HT1080 (cell line): ENCODE measurements around the gene RNU6-1. TPM values are rescaled to one million over a fixed set of nuclear protein-coding genes. Genes with fewer than 3 reads are reported as not detected.
A peak's percentile ranks its signal among the peaks of the same experiment; 100 is the strongest.

ENCODE experiments used
- DNase-seq: peaks from one replicate; pipeline ENCODE4 v3.0.0-alpha.2; 2015; ENCODE audit warnings: low read depth
- total RNA-seq: library from RNA; depleted of rRNA; stranded (reverse); fragments of >200 nt; shearing (Covaris generic); gene quantifications from 2 replicates; pipeline ENCODE4 v1.2.3, GENCODE V29; 2014

The RNU6-1 gene
- total RNA-seq, 1 experiment from 2014 or later, result not detected

DNA sequence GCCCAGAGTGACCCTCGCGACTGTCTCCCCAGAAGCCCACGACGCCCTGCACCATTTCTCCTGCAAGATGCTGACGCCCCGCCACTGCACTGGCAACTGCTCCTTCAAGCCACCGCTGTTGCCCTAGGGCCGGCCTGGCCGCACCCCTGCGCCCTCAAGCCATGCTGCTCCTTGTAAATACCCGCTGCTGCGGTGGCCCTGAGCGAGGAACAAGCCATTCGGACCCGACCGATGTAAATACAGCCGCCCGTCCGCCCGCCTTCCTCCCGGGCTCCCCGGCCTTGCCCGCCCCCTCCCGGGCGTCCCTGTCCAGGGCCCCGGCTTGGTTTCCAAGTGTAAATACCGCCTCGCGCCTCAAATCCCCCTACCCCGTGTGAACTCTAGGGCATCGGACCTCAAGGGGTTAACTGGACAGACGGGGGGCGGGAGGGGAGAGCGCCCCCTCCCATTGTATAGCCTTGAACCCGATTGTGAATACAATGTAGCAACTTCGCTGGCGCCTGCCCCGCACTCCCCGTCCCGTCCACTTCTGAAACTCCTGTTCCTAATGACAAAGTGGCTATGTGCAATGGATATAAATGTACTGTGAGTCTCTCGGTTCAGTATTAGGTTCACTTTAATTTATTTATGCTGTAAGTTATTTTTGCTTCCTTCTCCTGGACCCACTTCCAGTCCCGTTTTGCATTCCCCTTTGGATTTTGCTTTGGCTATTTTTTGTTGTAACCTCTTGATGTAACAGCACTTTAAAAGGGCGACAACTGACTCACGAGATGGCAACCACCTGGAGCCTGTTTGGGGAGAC, 5.9 kb downstream of the RNU6-1 start:
- no peak for DNase-seq

DNA sequence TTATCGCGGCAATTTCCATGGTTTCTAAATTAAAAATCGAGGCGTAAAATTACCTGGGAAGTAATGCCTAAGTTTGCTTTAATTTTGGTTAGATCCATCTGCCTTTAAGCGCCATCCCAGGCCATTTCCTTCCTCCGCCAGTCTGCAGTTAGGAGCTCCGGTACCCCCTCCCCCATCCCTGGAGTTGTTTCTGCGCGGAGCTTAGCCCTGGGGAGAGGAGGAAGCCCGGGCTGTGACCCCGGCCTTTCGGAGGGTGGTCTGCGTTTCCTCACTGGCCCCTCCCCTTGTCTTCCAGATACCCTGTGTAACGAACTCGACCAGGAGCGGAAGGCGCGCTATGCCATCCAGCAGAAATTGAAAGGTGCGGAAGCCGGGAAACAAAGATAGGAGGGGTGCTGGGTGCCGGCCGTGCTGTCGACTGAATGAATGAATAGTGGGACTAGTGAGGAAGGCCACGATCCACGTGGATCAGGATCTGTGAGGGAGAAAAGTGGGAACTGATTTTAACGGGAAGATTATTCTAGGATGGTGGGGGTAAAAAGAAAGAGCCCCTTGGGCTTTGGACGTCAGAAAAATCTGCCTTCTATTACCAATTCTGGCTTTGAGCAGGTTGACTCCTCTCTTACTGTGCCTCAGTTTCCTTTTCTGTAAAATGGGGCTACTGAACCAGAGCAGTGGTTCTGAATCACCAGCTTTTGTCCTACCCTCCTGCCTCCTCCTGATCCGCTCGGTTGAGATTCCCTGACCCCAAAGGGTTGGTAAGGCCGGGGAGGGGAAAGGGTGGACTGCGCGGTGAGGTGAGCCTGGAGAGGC, 6.7 kb downstream of the RNU6-1 start:
- DNase-seq, result no peak

- peak; percentile 32 for DNase-seq
These were observed 7.8 kb downstream of the RNU6-1 start for GRCh38 chr15:67832031-67832551.

- DNase-seq, result no peak
These were observed 8.5 kb downstream of the RNU6-1 start for GRCh38 chr15:67831363-67831762.

- DNase-seq, result no peak
These were observed 10.0 kb downstream of the RNU6-1 start for GRCh38 chr15:67829647-67830504.

DNA sequence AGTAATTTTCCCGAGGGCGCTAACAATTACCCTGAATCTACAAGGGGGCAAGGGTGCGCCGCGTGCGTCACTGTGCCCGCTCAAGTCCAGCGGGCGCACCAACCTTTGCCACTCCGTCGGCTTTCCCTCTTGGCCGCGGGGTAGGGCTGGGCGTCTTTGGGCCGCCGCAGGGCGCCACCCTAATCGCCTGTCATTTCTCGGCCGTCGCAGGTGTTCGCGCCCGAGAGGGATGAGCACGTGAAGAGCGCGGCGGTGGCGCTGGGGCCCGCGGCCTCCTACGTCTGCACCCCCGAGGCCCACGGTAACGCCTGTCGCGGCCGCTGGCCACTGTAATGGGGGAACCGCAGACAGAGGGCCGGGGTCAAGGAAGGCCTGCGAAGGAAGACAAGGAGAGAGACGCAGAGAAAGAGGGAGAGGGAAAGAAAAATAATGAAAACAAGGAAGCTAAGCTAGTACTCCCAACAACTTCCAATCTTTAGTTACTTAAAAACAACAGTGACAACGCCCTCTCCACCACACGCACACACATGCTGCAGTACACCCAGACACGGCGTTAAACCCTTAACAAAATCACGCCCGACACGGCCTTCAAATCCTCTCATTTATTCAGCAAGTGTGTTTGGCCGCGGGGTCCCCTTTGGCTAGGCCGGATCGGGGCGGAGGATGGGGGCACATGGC, 10.7 kb downstream of the RNU6-1 start:
- DNase-seq, result no peak

DNA sequence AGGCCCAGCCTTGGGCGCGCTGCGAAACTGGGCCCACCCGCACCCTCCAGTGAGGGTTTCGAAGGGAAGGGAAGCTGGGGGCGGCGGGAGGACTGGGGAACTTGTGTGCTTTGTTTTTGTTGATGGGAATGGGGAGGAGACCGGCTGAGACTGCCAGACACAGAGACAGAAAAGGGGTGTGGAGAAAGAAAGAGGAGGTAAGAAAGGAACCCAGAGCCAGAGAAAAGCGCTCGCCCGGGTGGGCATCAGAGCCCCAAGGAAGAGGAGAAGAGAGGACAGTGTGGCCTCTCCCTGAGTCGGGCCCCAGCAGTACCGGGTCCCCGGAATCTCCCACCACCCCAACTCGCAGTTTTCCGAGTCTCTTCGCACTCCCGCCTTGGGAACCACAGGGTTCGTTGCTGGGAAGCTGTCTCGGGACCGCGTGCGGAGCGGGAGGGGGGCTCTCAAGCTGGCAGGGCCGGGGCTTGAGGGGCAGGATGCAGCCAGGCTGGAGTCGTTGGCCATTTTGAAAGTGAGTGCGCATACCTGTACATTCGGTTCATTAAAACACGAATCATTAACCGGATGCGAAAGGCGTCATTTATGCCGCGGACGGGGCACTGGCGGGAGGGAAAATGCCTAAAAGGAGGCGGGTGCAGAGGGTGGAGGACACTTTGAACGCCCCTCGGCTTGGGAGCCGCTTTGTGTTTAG, 11.4 kb downstream of the RNU6-1 start:
- DNase-seq, result no peak

GRCh38 chr15:67827562-67828277, 12.1 kb downstream of the RNU6-1 start:
- DNase-seq, result no peak

DNA sequence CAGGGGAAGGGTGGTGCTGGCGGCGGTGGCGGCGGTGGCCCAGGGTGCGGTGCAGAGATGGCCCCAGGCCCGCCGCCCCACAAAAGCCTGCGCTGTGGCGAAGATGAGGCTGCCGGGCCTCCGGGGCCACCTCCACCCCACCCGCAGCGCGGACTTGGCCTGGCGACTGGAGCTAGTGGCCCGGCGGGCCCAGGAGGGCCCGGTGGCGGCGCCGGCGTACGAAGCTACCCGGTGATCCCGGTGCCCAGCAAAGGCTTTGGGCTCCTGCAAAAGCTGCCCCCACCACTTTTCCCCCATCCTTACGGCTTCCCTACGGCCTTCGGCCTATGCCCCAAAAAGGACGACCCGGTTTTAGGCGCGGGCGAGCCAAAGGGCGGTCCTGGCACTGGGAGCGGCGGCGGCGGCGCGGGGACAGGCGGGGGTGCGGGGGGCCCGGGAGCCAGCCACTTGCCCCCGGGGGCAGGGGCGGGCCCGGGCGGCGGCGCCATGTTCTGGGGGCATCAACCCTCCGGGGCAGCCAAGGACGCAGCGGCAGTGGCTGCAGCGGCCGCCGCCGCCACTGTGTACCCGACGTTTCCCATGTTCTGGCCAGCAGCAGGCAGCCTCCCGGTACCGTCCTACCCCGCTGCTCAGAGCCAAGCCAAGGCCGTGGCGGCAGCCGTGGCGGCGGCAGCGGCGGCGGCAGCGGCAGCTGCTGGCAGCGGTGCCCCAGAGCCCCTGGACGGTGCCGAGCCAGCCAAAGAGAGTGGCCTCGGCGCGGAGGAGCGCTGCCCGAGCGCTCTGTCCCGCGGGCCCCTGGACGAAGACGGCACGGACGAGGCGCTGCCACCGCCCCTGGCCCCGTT, 12.9 kb downstream of the RNU6-1 start:
- no peak for DNase-seq

- DNase-seq, result no peak
These were observed 13.7 kb downstream of the RNU6-1 start for GRCh38 chr15:67825881-67826716.

GRCh38 chr15:67824976-67825880, 14.6 kb downstream of the RNU6-1 start, which contains the start of gene SKOR1:
TSS of gene SKOR1 (plus strand) at chr15:67825509. CDS start at chr15:67825603, 94 bp downstream.
- DNase-seq, result no peak

DNA sequence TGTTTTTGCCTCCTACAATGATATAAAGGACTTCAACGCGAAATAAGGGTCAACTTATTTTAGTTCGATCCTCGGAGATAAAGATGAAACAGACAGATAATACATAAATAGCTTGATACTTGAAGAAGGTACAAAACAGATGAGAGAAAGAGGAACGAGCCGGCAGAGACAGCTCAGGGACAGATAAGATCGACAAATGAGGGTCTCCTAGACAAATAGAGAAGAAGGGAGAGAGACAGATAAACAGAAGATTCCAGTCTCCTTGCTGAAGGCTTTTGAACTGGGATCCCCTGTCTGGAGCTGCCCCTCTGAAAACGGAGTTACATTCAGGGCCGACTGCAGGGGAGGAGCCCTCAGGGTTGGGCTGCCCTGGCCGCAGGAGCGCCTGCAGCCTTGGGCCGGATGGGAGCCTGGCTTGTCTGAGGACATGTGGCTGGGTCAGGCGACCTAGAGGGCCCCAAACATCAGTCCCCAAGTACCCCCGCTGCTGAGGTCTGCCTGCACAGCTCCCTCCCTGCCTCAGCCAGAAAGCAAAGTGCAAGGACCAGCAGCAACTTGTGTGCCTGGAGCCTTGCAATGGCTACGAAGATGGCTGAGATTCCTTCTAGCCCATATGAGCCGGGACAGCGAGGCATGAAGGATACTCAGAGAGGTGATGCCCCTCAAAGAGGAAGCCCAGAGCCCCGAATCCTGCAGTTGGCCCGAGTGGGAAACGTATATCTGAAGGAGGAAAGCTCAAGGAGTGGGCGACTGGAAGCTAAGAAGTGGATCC, 15.5 kb downstream of the RNU6-1 start:
- DNase-seq, result no peak

GRCh38 chr15:67823314-67824196, 16.3 kb downstream of the RNU6-1 start:
- DNase-seq, result no peak

- DNase-seq, result no peak
These were observed 17.1 kb downstream of the RNU6-1 start for GRCh38 chr15:67822537-67823313.
